Neuron (in vitro differentiated cells): Measurements from ENCODE around the gene SIAH2.

Source experiments
- H2AFZ ChIP-seq: one replicate; pipeline ENCODE4 v1.6.1; 2013; ENCODE audit warnings: low read depth, mild to moderate bottlenecking, inconsistent platforms, low read length, moderate library complexity
- H3K27me3 ChIP-seq: one replicate; pipeline ENCODE4 v1.6.1; 2013; ENCODE audit warnings: low read length; ENCODE audit not compliant: insufficient read depth
- H3K36me3 ChIP-seq: one replicate; pipeline ENCODE4 v1.6.1; 2013; ENCODE audit warnings: low read length; ENCODE audit not compliant: insufficient read depth
- H3K4me1 ChIP-seq: one replicate; pipeline ENCODE4 v1.6.1; 2013; ENCODE audit warnings: low read length; ENCODE audit not compliant: insufficient read depth
- H3K4me3 ChIP-seq: 2 replicates; pipeline ENCODE4 v1.5.1; 2013; ENCODE audit warnings: mild to moderate bottlenecking, low read length, moderate library complexity
- H3K9me3 ChIP-seq: one replicate; pipeline ENCODE4 v1.6.1; 2013; ENCODE audit warnings: low read length

SIAH2 gene

GRCh38 chr3:150741497-150742140 lies 21.4 kb downstream of the SIAH2 start:
- H2AFZ ChIP-seq: no peak overlapping the region
- no peaks in the 10 kb centered on the region for H3K27me3 ChIP-seq
- no peaks in the 10 kb centered on the region for H3K36me3 ChIP-seq
- H3K4me3 ChIP-seq: no peak overlapping the region
- H3K4me1 ChIP-seq: no peaks in the 10 kb centered on the region
- no peaks in the 10 kb centered on the region for H3K9me3 ChIP-seq

GRCh38 chr3:150740733-150741496 lies 22.1 kb downstream of the SIAH2 start:
- Histone ChIP-seq H3K27me3 (no peaks in the 10 kb centered on the region), H3K36me3 (no peaks in the 10 kb centered on the region), H2AFZ (no peak overlapping the region), H3K4me1 (no peaks in the 10 kb centered on the region), H3K9me3 (no peaks in the 10 kb centered on the region), H3K4me3 (no peak overlapping the region)

- H3K4me3 ChIP-seq: no peak overlapping the region
- no peak overlapping the region for H2AFZ ChIP-seq
- H3K36me3 ChIP-seq: no peaks in the 10 kb centered on the region
- H3K27me3 ChIP-seq: no peaks in the 10 kb centered on the region
- H3K9me3 ChIP-seq: no peaks in the 10 kb centered on the region
- no peaks in the 10 kb centered on the region for H3K4me1 ChIP-seq
Observed at GRCh38 chr3:150739877-150740645, 22.9 kb downstream of the SIAH2 start.

DNA sequence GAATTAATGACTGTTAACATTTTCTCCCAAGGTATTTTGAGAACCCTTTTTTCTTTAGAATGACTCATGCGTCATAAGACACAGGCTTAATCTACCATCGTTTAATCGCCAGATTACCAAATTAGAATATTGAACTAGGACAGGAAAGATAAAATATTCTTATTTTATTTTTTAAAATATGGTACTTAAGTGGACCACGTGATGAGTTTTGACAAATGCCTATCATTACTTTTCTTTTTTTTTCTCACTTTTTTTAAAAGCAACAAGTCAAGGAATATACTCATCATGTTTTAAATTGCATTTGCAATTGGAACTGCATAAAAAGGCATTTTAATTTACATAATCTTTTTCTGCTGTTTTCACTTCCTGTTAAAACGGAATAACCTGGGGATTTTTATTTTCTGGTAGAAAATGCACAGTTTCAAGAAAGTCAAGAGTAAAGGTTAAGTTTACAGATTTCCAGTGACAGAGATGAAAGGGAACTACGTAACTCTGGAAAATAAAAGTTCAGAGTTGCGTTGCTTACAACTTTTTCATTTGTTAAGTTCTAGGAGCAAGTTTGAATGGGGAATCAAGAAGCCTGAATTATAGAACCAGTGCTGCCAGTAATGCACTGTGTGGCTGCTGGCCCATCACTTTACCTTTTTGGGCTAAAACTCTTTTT lies 23.6 kb downstream of the SIAH2 start:
- Histone ChIP-seq H2AFZ (no peak overlapping the region), H3K9me3 (no peaks in the 10 kb centered on the region), H3K27me3 (no peaks in the 10 kb centered on the region), H3K4me3 (no peak overlapping the region), H3K36me3 (no peaks in the 10 kb centered on the region), H3K4me1 (no peaks in the 10 kb centered on the region)

GRCh38 chr3:150738688-150739087 lies 24.3 kb downstream of the SIAH2 start:
- Histone ChIP-seq H3K9me3 (no peaks in the 10 kb centered on the region), H2AFZ (no peak overlapping the region), H3K36me3 (no peaks in the 10 kb centered on the region), H3K4me3 (no peak overlapping the region), H3K27me3 (no peaks in the 10 kb centered on the region), H3K4me1 (no peaks in the 10 kb centered on the region)

GRCh38 chr3:150737874-150738679 lies 24.9 kb downstream of the SIAH2 start:
- no peaks in the 10 kb centered on the region for H3K9me3 ChIP-seq
- H3K27me3 ChIP-seq: no peaks in the 10 kb centered on the region
- no peak overlapping the region for H3K4me3 ChIP-seq
- H2AFZ ChIP-seq: no peak overlapping the region
- no peaks in the 10 kb centered on the region for H3K36me3 ChIP-seq
- no peaks in the 10 kb centered on the region for H3K4me1 ChIP-seq

DNA sequence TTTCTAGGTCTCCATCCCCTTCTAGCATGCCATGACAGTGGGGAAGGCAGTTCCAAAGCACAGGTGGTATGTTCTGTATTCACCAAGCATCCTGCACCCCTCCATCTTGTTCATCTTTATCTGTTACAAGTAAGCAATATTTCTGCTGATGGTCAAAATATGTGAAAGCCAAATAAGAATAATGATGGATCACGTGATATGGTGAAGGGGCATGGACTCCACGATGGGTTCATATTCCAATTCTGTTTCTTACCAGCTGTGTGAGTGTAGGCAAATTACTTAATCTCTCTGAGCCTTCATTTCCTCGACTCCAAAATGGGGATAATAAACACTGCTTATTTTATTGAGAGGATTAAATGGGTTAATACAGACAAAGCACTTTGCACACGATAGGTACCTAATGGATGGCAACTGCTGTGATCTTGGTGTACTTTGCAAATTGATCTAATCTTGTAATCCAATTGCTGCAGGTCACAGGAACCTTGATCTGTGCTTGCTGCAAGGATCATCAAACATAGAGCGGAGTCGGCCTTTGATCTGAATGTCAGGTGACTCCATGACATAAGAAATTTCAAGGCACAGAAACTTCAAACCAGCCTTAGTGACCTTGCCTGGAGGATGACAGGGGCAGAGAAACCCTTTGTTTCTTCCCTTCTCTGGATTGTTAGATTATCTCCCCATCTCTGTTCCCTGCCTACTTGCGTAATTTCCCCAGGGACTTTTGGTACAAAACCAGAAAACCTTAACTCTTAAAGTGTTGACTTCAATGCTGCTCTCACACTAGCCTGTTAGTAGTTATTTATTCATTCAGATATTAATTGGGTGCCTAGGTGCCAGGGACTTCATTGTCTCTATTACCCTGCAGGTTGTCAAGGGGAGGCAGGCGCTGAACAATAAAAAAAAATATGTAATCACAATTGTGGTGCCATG lies 25.8 kb downstream of the SIAH2 start:
- no peaks in the 10 kb centered on the region for H3K4me1 ChIP-seq
- no peak overlapping the region for H2AFZ ChIP-seq
- H3K27me3 ChIP-seq: no peaks in the 10 kb centered on the region
- no peaks in the 10 kb centered on the region for H3K9me3 ChIP-seq
- H3K4me3 ChIP-seq: no peak overlapping the region
- H3K36me3 ChIP-seq: no peaks in the 10 kb centered on the region

GRCh38 chr3:150736316-150736719 lies 26.7 kb downstream of the SIAH2 start:
- Histone ChIP-seq H3K9me3 (no peaks in the 10 kb centered on the region), H2AFZ (no peak overlapping the region), H3K4me1 (no peaks in the 10 kb centered on the region), H3K4me3 (no peak overlapping the region), H3K36me3 (no peaks in the 10 kb centered on the region), H3K27me3 (no peaks in the 10 kb centered on the region)

GRCh38 chr3:150734795-150735119 lies 28.2 kb downstream of the SIAH2 start:
- Histone ChIP-seq H3K4me3 (no peak overlapping the region), H3K27me3 (no peaks in the 10 kb centered on the region), H3K9me3 (no peaks in the 10 kb centered on the region), H2AFZ (no peak overlapping the region), H3K4me1 (no peaks in the 10 kb centered on the region), H3K36me3 (no peaks in the 10 kb centered on the region)

- Histone ChIP-seq H3K4me3 (no peak overlapping the region), H3K4me1 (no peaks in the 10 kb centered on the region), H3K9me3 (no peaks in the 10 kb centered on the region), H2AFZ (no peak overlapping the region), H3K36me3 (no peaks in the 10 kb centered on the region), H3K27me3 (no peaks in the 10 kb centered on the region)
Observed at GRCh38 chr3:150733936-150734794, 28.8 kb downstream of the SIAH2 start.

- Histone ChIP-seq H3K4me3 (no peak overlapping the region), H3K36me3 (no peaks in the 10 kb centered on the region), H3K9me3 (no peaks in the 10 kb centered on the region), H2AFZ (no peak overlapping the region), H3K4me1 (no peaks in the 10 kb centered on the region), H3K27me3 (no peaks in the 10 kb centered on the region)
Observed at GRCh38 chr3:150733373-150733935, 29.5 kb downstream of the SIAH2 start.
